Measurements from ENCODE around the gene LTO1. TPM values are rescaled to one million over a fixed set of nuclear protein-coding genes. Genes with fewer than 3 reads are reported as not detected.

The LTO1 gene
- total RNA-seq, 4 donors from 2014 or later: 9.9 to 27.3 (median 20.6) TPM

DNA sequence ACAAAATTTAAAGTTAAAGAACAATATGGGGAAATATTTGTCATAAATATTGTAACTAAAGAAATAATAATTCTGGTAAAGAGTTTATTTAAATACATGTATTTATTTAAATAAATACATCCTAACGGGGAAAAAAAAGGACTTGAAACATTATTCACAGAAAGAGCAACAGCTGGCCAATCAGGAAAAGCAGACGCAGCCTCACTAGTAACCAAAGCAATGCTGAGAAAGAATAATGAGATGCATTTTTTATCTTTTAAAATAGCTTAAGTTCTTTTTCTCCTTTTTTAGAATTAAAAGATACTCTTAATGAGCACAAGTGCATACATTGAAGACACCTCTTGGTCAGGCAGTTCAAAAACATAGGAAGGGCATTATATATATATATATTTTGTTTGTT lies 2.6 kb upstream of the LTO1 start:
- DNase-seq (ENCODE audit: low spot score) (no peak), ATAC-seq (ENCODE audit: low FRiP score) (no peak)
- TF ChIP-seq, protein P1, sequence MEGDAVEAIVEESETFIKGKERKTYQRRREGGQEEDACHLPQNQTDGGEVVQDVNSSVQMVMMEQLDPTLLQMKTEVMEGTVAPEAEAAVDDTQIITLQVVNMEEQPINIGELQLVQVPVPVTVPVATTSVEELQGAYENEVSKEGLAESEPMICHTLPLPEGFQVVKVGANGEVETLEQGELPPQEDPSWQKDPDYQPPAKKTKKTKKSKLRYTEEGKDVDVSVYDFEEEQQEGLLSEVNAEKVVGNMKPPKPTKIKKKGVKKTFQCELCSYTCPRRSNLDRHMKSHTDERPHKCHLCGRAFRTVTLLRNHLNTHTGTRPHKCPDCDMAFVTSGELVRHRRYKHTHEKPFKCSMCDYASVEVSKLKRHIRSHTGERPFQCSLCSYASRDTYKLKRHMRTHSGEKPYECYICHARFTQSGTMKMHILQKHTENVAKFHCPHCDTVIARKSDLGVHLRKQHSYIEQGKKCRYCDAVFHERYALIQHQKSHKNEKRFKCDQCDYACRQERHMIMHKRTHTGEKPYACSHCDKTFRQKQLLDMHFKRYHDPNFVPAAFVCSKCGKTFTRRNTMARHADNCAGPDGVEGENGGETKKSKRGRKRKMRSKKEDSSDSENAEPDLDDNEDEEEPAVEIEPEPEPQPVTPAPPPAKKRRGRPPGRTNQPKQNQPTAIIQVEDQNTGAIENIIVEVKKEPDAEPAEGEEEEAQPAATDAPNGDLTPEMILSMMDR (IDR thresholded peaks at IDR 0.05): no peak

DNA sequence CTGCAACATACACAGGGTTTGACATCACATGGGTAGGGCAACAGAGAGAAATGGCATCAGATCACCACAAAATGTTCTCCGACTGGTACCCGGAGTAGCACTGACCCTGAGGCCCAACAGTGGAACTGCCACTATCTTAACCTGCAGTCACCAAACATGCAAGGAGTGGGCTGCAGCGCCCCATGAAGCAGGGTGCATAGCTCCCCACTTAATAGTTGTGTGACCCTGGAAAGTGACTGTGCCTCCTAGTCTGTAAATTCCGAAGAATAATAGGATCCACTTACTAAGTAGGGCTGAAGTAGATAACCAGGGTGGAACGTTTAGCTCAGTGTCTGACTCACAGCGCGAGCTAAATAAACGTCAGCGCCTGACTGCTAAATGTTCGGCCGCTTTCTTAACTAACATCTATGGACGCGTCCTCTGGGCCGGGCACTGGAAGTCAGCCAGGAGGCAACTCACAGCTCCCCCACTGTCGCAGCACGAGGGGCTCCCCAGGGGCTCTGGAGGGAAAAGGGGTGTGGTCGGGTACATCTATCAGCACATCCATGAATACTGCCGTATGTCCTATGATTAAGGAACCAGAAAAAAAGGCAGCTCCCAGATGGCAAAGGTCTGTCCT lies 777 bp downstream of the LTO1 start:
- no peak for DNase-seq (ENCODE audit: low spot score)
- peak; percentile 57 for ATAC-seq (ENCODE audit: low FRiP score)
- TF ChIP-seq, protein P1 (IDR thresholded peaks at IDR 0.05): no peak

DNA sequence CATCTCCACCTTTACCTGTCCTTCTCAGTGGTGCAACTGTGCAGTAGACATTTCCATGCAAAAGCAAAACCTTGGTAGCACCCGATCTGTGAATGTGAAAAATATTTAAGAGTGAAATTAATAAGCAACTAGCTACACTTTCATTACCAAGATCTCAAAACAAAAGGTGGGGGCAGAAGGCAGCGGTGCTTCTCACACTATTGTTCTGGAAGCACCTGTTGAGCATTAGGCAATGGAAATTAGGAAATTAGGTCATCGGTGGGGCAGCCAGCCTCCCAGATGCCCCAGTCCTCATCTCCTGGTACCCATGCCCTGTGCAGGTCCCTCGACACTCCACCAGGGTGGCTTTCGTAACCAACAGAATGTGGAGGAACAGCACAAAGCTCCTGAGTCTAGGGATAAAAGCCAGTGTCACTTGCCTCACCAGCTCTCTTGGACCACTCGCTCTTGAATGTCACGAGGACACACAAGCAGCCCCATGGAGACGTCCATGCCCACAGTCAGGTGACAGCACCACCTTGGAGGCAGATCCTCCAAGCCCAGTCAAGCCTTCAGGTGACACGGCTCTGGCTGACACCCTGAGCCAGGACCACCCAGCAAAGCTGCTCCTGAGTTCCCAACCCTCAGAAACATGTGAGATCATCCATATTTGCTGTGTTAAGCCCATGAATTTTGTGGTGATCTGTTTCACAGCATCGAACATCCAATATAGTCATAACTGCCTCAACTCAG lies 3.3 kb downstream of the LTO1 start:
- ATAC-seq (ENCODE audit: low FRiP score) (no peak), DNase-seq (ENCODE audit: low spot score) (no peak)
- TF ChIP-seq, protein P1 (IDR thresholded peaks at IDR 0.05): no peak

DNA sequence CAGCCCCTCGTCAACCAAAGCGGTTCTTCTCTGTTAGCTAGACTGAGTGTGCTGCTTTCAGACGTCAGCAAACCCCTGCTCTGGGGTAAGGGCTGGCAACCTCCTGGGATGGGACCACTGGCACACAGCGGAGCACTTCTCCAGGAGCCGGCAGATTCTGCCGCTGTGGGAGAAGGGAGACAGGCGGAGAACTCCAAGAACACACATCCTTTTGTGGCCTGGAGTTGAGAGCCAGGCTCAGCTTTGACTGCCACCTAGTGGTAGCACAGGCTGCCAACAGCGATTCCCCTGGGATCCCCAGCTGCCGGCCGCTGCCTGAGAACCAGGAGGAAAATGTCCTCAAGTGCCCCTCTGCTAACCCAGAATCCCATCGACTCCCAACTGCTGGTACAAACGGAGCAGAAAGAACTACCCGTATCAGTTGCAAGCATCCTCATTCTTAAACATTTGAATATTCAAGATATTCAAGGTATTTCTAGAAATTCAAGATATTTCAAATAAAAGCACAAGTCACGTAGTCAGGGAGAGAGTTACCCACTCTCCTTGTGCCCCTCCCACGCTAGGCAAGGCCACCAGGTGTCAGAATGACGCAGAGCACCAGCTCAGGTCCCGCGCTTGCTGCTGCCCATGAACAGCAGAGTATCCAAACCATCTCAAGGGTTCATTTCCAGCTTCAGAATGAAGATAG lies 4.9 kb downstream of the LTO1 start:
- TF ChIP-seq, protein P1 (IDR thresholded peaks at IDR 0.05): peak in 1 of 3 donors; percentile 82
- DNase-seq (ENCODE audit: low spot score) (peak; percentile 63), ATAC-seq (ENCODE audit: low FRiP score) (peak; percentile 50)

DNA sequence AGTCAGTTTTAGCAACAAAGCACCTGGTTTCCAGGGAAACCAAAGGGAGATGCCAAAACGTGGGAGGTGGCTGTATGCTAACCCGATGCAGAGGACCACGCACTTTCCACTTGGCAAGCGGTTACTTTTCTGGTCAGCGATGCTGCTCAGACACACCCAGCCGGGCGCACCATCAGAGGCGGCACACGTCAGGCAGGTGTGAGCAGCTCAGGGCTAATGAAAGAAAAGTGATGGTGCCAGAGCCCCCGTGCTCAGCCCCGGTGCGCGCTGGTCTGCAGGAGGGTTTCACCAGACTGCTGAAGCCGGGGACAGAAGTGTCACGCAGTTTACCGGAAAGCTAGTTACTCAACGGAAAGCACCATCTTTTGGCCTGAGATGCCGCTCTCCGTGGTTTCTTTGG lies 5.7 kb downstream of the LTO1 start:
- DNase-seq (ENCODE audit: low spot score): no peak
- ATAC-seq (ENCODE audit: low FRiP score): no peak
- TF ChIP-seq, protein P1 (IDR thresholded peaks at IDR 0.05): no peak

DNA sequence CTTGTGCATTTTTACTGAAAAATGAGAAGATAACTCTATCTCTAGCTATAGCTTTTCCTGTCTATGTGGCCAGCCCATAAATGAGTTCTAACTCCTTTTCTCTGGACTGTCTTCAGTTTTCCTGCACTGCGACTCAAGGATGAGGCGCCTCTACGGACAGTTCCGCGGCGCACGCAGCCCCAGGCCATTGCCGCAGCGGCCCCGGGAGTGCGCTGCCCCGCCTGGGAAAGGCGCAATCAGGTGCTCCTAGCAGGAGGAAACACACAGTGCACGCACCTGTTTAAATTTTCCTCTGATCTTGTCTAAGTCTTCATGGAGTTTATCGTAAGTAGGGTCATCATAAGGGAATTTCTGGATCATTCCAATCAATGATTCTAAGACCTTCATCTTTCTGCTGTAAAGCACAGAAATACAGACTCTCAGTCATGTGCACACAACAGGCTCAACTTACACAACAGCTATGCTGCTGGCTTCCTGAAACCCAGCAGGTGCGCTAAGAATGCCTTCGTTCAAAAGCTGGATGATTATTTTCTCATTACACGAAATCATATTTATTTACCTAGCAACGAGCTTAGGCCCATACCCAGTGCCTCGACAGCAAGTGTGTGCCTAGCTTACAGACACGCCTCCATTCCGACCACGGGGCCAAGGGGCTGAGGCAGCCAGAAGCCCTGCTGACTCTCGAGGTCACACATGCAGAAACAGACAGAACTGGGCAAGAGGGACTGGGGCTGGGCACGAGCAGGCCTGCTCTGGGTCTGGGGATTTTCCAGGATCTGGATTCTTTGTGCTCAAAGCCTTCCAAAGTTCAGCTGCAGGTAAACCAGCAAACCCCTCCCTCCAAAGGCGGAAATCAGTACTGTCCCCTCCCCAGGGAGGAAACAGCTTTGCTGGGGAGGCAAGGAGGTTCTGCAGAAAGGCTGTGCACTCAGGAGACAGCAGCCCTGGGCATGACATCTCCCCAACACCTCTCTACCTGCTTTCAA lies 7.2 kb downstream of the LTO1 start:
- TF ChIP-seq, protein P1 (IDR thresholded peaks at IDR 0.05): no peak
- DNase-seq (ENCODE audit: low spot score) (no peak), ATAC-seq (ENCODE audit: low FRiP score) (no peak)

All from omental fat pad (tissue), 4 donors.